ENCODE results near the gene CYP2F1. TPM values are rescaled to one million over a fixed set of nuclear protein-coding genes. Genes with fewer than 3 reads are reported as not detected.
"Not testable (repeated sequence)": the region's sequence is repeated elsewhere in the genome, so short reads cannot be mapped to it uniquely, and the experiment has no call there.

Gene CYP2F1
- polyA plus RNA-seq, 2 of the 4 experiments (the other 2 are of a cell fraction): not detected

GRCh38 chr19:41123716-41124294, 9.6 kb downstream of the CYP2F1 start:
- TF ChIP-seq PHF8 (IDR thresholded peaks at IDR 0.05; ENCODE audit: borderline replicate concordance, low read depth) (no peak), ATOH8 (CRISPR knock-in tag; IDR thresholded peaks at IDR 0.05; ENCODE audit: low read depth) (no peak), HDAC2 (IDR thresholded peaks at IDR 0.05) (no peak), CTCF (IDR thresholded peaks at IDR 0.05) (no peak), TFCP2L1 (CRISPR knock-in tag; IDR thresholded peaks at IDR 0.05) (no peak), HES2 (IDR thresholded peaks at IDR 0.05) (no peak), MAFK (IDR thresholded peaks at IDR 0.05; ENCODE audit: partially characterized antibody) (no peak), FOSL2 (IDR thresholded peaks at IDR 0.05) (no peak), FOSL2 (CRISPR knock-in tag; IDR thresholded peaks at IDR 0.05) (no peak), MYC (IDR thresholded peaks at IDR 0.05; ENCODE audit: borderline replicate concordance, low read length) (no peak), BCL3 (IDR thresholded peaks at IDR 0.05) (no peak), RARB (CRISPR knock-in tag; IDR thresholded peaks at IDR 0.05) (no peak), FOSB (CRISPR knock-in tag; IDR thresholded peaks at IDR 0.05) (no peak)
- Histone ChIP-seq H3K9me3 (no peaks in the 10 kb centered on the region), H3K4me3 (no peak overlapping the region), H3K4me1 (peaks cover 10% of the 10 kb centered on the region), H3K4me2 (no peak overlapping the region), H3K27ac (no peak overlapping the region)
- 91% methylated on average over 11 of the region's 11 CpGs for WGBS (ENCODE audit: missing lambda C conversion rate)
- ChIA-PET CTCF (interaction anchor here (0.6 to 6.0 kb wide), 13 partner anchors 10 to 489 kb away, joined by 3 to 31 read pairs (median 5); partner anchors contain the start of genes CYP2F1 and HNRNPUL1), POLR2A (no interaction called here)
- ATAC-seq (no peak), FAIRE-seq (no peak), DNase-seq (ENCODE audit: low read depth in 1 of 2, low spot score in 1 of 2) (no peak)

GRCh38 chr19:41126765-41127203, 12.6 kb downstream of the CYP2F1 start:
- H3K4me2 ChIP-seq: not testable (repeated sequence)
- POLR2A ChIA-PET: interaction anchor here (1.6 kb wide), 1 partner anchor 99 kb away, joined by 3 read pairs; no protein-coding TSS in a partner anchor
- peak in 1 of 2 experiments; percentile 62 for DNase-seq (ENCODE audit: low read depth in 1 of 2, low spot score in 1 of 2)

GRCh38 chr19:41127362-41127761, 13.1 kb downstream of the CYP2F1 start:
- POLR2A ChIA-PET: interaction anchor here (0.7 to 1.6 kb wide), 2 partner anchors 98 to 135 kb away, joined by 3 to 4 read pairs; no protein-coding TSS in a partner anchor
- WGBS (ENCODE audit: missing lambda C conversion rate): 81% methylated on average over 7 of the region's 7 CpGs
- FAIRE-seq; H3K9me3 ChIP-seq; ATAC-seq; H3K4me1 ChIP-seq; DNase-seq (ENCODE audit: low read depth in 1 of 2, low spot score in 1 of 2): not testable (repeated sequence)
- H3K4me2 ChIP-seq: peak overlapping the region; percentile 86
- H3K27ac ChIP-seq: peak overlapping the region; percentile 69 to 82; a peak in 4 of 6 replicates
- H3K4me3 ChIP-seq: peak overlapping the region; percentile 39; the same call in 2 of the 3 replicates
- CTCF ChIA-PET: interaction anchor here (0.6 to 6.7 kb wide), 44 partner anchors 10 to 668 kb away, joined by 3 to 56 read pairs (median 4); partner anchors contain the start of genes CYP2A6, CYP2S1 and HNRNPUL1

More at GRCh38 chr19:41126765-41127203, 12.6 kb downstream of the CYP2F1 start:
- not testable (repeated sequence) for H3K27ac ChIP-seq, H3K9me3 ChIP-seq, H3K4me1 ChIP-seq, H3K4me3 ChIP-seq
- CTCF ChIA-PET: interaction anchor here (0.6 to 6.7 kb wide), 43 partner anchors 10 to 437 kb away, joined by 3 to 56 read pairs (median 4); partner anchors contain the start of genes CYP2A6, CYP2S1 and HNRNPUL1
- TF ChIP-seq SMC3 (IDR thresholded peaks at IDR 0.05): peak; percentile 88
- TF ChIP-seq RAD21 (conservative IDR thresholded peaks at IDR 0.05 in 1 of 2, IDR thresholded peaks at IDR 0.05 in 1 of 2): peak; percentile 70 to 73
- peak; percentile 97 for TF ChIP-seq CTCF (IDR thresholded peaks at IDR 0.05)
- TF ChIP-seq MAZ (IDR thresholded peaks at IDR 0.05; ENCODE audit: borderline replicate concordance, low read depth, low read length): peak; percentile 30; the same call in 1 of the 2 replicates
- WGBS (ENCODE audit: missing lambda C conversion rate): 42% methylated on average over 2 of the region's 2 CpGs
- FAIRE-seq: peak; percentile 93
- peak; percentile 5 to 6; a peak in 2 of 6 replicates for ATAC-seq

Measured in A549 (cell line).